K562 (cell line): ENCODE results near the gene BLOC1S4. TPM values are rescaled to one million over a fixed set of nuclear protein-coding genes. Genes with fewer than 3 reads are reported as not detected.

Experiments used
- ATF1 ChIP-seq, 2 experiments: fragments of 450-650 bp in 1 of 2; IDR thresholded peaks; 2 replicates each; pipeline ENCODE4 v1.6.1; 2016; ENCODE audit warnings: missing compliant biosample characterization in 1 of 2, missing genetic modification characterization in 1 of 2
- CTBP1 ChIP-seq: fragments of 450-650 bp; IDR thresholded peaks from 2 replicates; pipeline ENCODE4 v1.6.1; 2016; ENCODE audit warnings: borderline replicate concordance
- HDAC1 ChIP-seq, 2 experiments: fragments of 450-650 bp; IDR thresholded peaks; 2 replicates each; pipeline ENCODE4 v1.6.1; 2016 to 2017; ENCODE audit warnings: inconsistent platforms in 1 of 2, mild to moderate bottlenecking in 1 of 2, moderate library complexity in 1 of 2
- L3MBTL2 ChIP-seq: fragments of 450-650 bp; IDR thresholded peaks from 2 replicates; pipeline ENCODE4 v1.6.1; 2016; ENCODE audit warnings: mild to moderate bottlenecking, moderate library complexity
- MTA3 ChIP-seq: fragments of 450-650 bp; formaldehyde crosslinking; IDR thresholded peaks from 2 replicates; pipeline ENCODE4 v1.6.1; 2017; ENCODE audit warnings: mild to moderate bottlenecking, borderline replicate concordance
- SMARCC2 ChIP-seq: fragments of 450-650 bp; IDR thresholded peaks from 2 replicates; pipeline ENCODE4 v1.6.1; 2017; ENCODE audit warnings: antibody characterized with exemption, moderate library complexity, mild to moderate bottlenecking, low read depth
- SOX6 ChIP-seq: fragments of 450-650 bp; IDR thresholded peaks from 2 replicates; pipeline ENCODE4 v1.6.1; 2014; ENCODE audit warnings: mild to moderate bottlenecking
- polyA plus RNA-seq, 8 experiments: library from polyadenylated mRNA; depleted of rRNA in 4 of 8; stranded (reverse) in 5 of 8; unstranded in 3 of 8; fragments of >200 nt; fragmentation: Nextera tagmentation in 2 of 8; fragmentation: Illumina TruSeq in 1 of 8; extraction: Ambion mirVana in 2 of 8; extraction: Trizol in 1 of 8; gene quantifications; 2 replicates each; pipeline versions ENCODE4 v1.2.1 to v1.2.3, GENCODE V29; 2011 to 2014; ENCODE audit warnings: inconsistent platforms in 1 of 8, missing spikeins in 1 of 8
- total RNA-seq, 7 experiments: library from RNA; depleted of rRNA in 6 of 7; stranded (reverse); fragments of >200 nt in 6 of 7; fragmentation: Illumina TruSeq in 2 of 7; extraction: Trizol in 2 of 7; gene quantifications; 2 replicates each; pipeline versions ENCODE4 v1.2.1 to v1.2.3, GENCODE V29; 2011 to 2021; ENCODE audit warnings: low replicate concordance in 1 of 7
- TF ChIP-seq, protein P1 (sequence below): fragments of 250-450 bp; sonication (Bioruptor Pico); IDR thresholded peaks from 2 replicates; pipeline ENCODE4 v1.4.0; 2020; ENCODE audit warnings: mild to moderate bottlenecking, moderate library complexity

Gene BLOC1S4
- total and polyA plus RNA-seq, 9 of the 15 experiments (the other 6 are each of a cell fraction or from before 2014, with no cell fraction given): 3.1 to 31.6 (median 11.2) TPM

DNA sequence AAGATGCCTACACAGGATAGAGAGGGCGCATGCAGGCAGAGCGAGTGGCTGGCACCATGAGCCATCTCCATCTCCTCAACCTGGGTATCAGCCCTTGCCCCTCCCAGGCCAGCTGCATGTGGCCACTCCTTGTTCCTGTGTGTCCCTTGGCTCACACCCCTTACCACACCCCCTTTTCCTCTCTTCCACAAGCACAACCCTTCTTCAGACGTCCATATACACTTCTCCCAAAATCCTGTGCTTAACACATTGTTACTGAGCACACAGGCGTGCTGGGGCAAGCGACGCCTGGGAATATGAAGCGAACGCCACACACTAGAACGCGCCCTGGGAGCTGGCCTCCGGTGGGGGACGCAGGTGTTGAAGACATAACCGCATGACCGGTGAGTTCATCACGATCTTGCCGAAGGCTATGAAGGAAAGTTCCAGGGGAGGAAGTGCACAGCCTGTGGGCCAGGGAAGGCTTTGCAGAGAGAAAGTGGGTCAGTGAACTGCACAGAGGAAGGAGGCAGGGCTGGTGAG lies 47.4 kb downstream of the BLOC1S4 start (continued):
- TF ChIP-seq, protein P1, sequence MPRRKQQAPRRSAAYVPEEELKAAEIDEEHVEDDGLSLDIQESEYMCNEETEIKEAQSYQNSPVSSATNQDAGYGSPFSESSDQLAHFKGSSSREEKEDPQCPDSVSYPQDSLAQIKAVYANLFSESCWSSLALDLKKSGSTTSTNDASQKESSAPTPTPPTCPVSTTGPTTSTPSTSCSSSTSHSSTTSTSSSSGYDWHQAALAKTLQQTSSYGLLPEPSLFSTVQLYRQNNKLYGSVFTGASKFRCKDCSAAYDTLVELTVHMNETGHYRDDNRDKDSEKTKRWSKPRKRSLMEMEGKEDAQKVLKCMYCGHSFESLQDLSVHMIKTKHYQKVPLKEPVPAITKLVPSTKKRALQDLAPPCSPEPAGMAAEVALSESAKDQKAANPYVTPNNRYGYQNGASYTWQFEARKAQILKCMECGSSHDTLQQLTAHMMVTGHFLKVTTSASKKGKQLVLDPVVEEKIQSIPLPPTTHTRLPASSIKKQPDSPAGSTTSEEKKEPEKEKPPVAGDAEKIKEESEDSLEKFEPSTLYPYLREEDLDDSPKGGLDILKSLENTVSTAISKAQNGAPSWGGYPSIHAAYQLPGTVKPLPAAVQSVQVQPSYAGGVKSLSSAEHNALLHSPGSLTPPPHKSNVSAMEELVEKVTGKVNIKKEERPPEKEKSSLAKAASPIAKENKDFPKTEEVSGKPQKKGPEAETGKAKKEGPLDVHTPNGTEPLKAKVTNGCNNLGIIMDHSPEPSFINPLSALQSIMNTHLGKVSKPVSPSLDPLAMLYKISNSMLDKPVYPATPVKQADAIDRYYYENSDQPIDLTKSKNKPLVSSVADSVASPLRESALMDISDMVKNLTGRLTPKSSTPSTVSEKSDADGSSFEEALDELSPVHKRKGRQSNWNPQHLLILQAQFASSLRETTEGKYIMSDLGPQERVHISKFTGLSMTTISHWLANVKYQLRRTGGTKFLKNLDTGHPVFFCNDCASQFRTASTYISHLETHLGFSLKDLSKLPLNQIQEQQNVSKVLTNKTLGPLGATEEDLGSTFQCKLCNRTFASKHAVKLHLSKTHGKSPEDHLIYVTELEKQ (CRISPR knock-in tag): no peak
- TF ChIP-seq SOX6 (0 out of 2 replicates have a peak, but pooled peaks have one; percentile 18), ATF1 (CRISPR knock-in tag; IDR thresholded peaks at IDR 0.05) (no peak), ATF1 (tag; IDR thresholded peaks at IDR 0.05) (no peak), CTBP1 (peak; percentile 74; the same call in 1 of the 2 replicates), L3MBTL2 (peak; percentile 91), MTA3 (0 out of 2 replicates have a peak, but pooled peaks have one; percentile 58), HDAC1 (IDR thresholded peaks at IDR 0.05) (peak in 1 of 2 experiments; percentile 40; a peak in 1 of 4 replicates), SMARCC2 (no peak)
